HCT116 (cell line): ENCODE results near the gene DDX1. TPM values are rescaled to one million over a fixed set of nuclear protein-coding genes. Genes with fewer than 3 reads are reported as not detected.

ENCODE experiments used
- ATAC-seq: fragments of 200-7000 bp; cut with Tn5 transposase; 2 replicates; pipeline ENCODE4 v1.9.1; 2020; ENCODE audit warnings: mild to moderate bottlenecking, moderate library complexity
- BruUV-seq: library from RNA; stranded (reverse); fragments of 400-500 nt; replicated peaks from 2 replicates; lab custom pipeline; 2021; lab: Mats Ljungman, UMichigan
- CTCF ChIA-PET: fragments of 300-600 bp; sonication (Branson Sonifier 250); formaldehyde crosslinking; loops from one replicate; lab custom pipeline; 2021; ENCODE audit warnings: antibody characterized with exemption; lab: Charles Lee
- POLR2A ChIA-PET: fragments of 300-600, 350-600 bp; sonication (Branson Sonifier 250); formaldehyde crosslinking; loops from one replicate; lab custom pipeline; 2021; ENCODE audit warnings: antibody characterized with exemption; lab: Charles Lee
- RAD21 ChIA-PET, 2 experiments: fragments of 300-600 bp; sonication (Branson Sonifier 250); formaldehyde crosslinking; loops; one replicate each; lab custom pipeline; 2023; ENCODE audit warnings: low total read pairs in 2 of 2; ENCODE audit not compliant: uncharacterized antibody in 2 of 2, unreplicated experiment in 2 of 2, low non-redundant PET in 1 of 2; lab: Charles Lee
- DNase-seq: peaks from one replicate; pipeline ENCODE4 v3.0.0-alpha.2; 2010; ENCODE audit warnings: low read depth, low spot score
- H2AFZ ChIP-seq: fragments of 200-600 bp; shearing (Covaris generic), sonication (generic); 2 replicates; pipeline ENCODE4 v1.6.1; 2017; ENCODE audit warnings: low read depth, mixed run types, mixed read lengths, antibody characterized with exemption, low read length; ENCODE audit not compliant: poor library complexity, severe bottlenecking
- H3K27ac ChIP-seq: 2 replicates; pipeline ENCODE4 v1.5.1; 2012; ENCODE audit warnings: low read depth, low read length
- H3K27me3 ChIP-seq: fragments of 200-600 bp; sonication (generic); 2 replicates; pipeline ENCODE4 v1.6.1; 2016; ENCODE audit warnings: mixed run types, low read length, mixed read lengths; ENCODE audit not compliant: insufficient read depth
- H3K36me3 ChIP-seq, 2 experiments: fragments of 200-500 bp in 1 of 2; fragments of 200-600 bp in 1 of 2; sonication (Bioruptor generic) in 1 of 2; sonication (generic) in 1 of 2; 2 replicates each; pipeline versions ENCODE4 v1.5.1 to v1.6.1; 2014 to 2016; ENCODE audit warnings: low read length in 2 of 2, inconsistent platforms in 1 of 2, mixed read lengths in 1 of 2, mixed run types in 1 of 2; ENCODE audit not compliant: insufficient read depth in 2 of 2, control insufficient read depth in 1 of 2
- H3K4me1 ChIP-seq, 2 experiments: fragments of 200-600 bp in 1 of 2; sonication (generic) in 1 of 2; 2 replicates each; pipeline versions ENCODE4 v1.5.1 to v1.6.1; 2012 to 2017; ENCODE audit warnings: low read length in 2 of 2, inconsistent platforms in 1 of 2, mild to moderate bottlenecking in 1 of 2, mixed read lengths in 1 of 2, mixed run types in 1 of 2, moderate library complexity in 1 of 2; ENCODE audit not compliant: insufficient read depth in 2 of 2, control insufficient read depth in 1 of 2
- H3K4me2 ChIP-seq: fragments of 200-600 bp; sonication (generic); 2 replicates; pipeline ENCODE4 v1.6.1; 2017; ENCODE audit warnings: mixed run types, low read length, mixed read lengths
- H3K4me3 ChIP-seq, 2 experiments: fragments of 200-600 bp in 1 of 2; sonication (generic) in 1 of 2; replicated peaks in 1 of 2; 2 replicates each; pipeline ENCODE4 v1.5.1; 2011 to 2016; ENCODE audit warnings: low read length in 2 of 2, control low read depth in 1 of 2, low read depth in 1 of 2, mild to moderate bottlenecking in 1 of 2, mixed read lengths in 1 of 2, mixed run types in 1 of 2
- H3K79me2 ChIP-seq: fragments of 200-600 bp; sonication (generic); 2 replicates; pipeline ENCODE4 v1.6.1; 2017; ENCODE audit warnings: mild to moderate bottlenecking, mixed run types, low read length, moderate library complexity, mixed read lengths; ENCODE audit not compliant: insufficient read depth
- H3K9ac ChIP-seq: fragments of 200-600 bp; sonication (generic); 2 replicates; pipeline ENCODE4 v1.6.1; 2016; ENCODE audit warnings: low read length, mixed read lengths
- H3K9me2 ChIP-seq: fragments of 200-600 bp; sonication (generic), shearing (Covaris generic); 2 replicates; pipeline ENCODE4 v1.6.1; 2017; ENCODE audit warnings: mixed run types, mild to moderate bottlenecking, moderate library complexity; ENCODE audit not compliant: insufficient read depth
- H3K9me3 ChIP-seq, 2 experiments: fragments of 200-500 bp in 1 of 2; fragments of 200-600 bp in 1 of 2; sonication (Bioruptor generic) in 1 of 2; sonication (generic) in 1 of 2; 2 replicates each; pipeline ENCODE4 v1.6.1; 2014 to 2017; ENCODE audit warnings: low read length in 2 of 2, mixed read lengths in 2 of 2, inconsistent platforms in 1 of 2, low read depth in 1 of 2, mild to moderate bottlenecking in 1 of 2, mixed run types in 1 of 2, moderate library complexity in 1 of 2; ENCODE audit not compliant: control insufficient read depth in 1 of 2, insufficient read depth in 1 of 2
- H4K20me1 ChIP-seq: fragments of 200-600 bp; sonication (generic), shearing (Covaris generic); 2 replicates; pipeline ENCODE4 v1.6.1; 2017; ENCODE audit warnings: mixed run types, mild to moderate bottlenecking, moderate library complexity; ENCODE audit not compliant: insufficient read depth
- ATF3 ChIP-seq: IDR thresholded peaks from 2 replicates; pipeline ENCODE4 v1.6.1; 2012
- CBX3 ChIP-seq: IDR thresholded peaks from 2 replicates; pipeline ENCODE4 v1.6.1; 2012; ENCODE audit warnings: low read depth
- CEBPB ChIP-seq: IDR thresholded peaks from 2 replicates; pipeline ENCODE4 v1.6.1; 2012; ENCODE audit warnings: low read depth
- CTCF ChIP-seq, 3 experiments: fragments of 200-600 bp in 1 of 3; sonication (generic) in 1 of 3; IDR thresholded peaks in 2 of 3; conservative IDR thresholded peaks in 1 of 3; 2 replicates each; pipeline ENCODE4 v1.5.1; 2012 to 2017; ENCODE audit warnings: low read depth in 2 of 3, low read length in 2 of 3, antibody characterized with exemption in 1 of 3, borderline replicate concordance in 1 of 3, control low read depth in 1 of 3, mild to moderate bottlenecking in 1 of 3, mixed read lengths in 1 of 3, mixed run types in 1 of 3, moderate library complexity in 1 of 3; ENCODE audit not compliant: insufficient read depth in 1 of 3
- EGR1 ChIP-seq: IDR thresholded peaks from 2 replicates; pipeline ENCODE4 v1.6.1; 2012; ENCODE audit warnings: low read depth
- ELF1 ChIP-seq: IDR thresholded peaks from 2 replicates; pipeline ENCODE4 v1.6.1; 2012; ENCODE audit warnings: low read depth, borderline replicate concordance
- EZH2 ChIP-seq: fragments of 200-600 bp; sonication (generic); IDR thresholded peaks from 2 replicates; pipeline ENCODE4 v1.6.1; 2017; ENCODE audit warnings: antibody characterized with exemption, mixed run types
- EZH2phosphoT487 ChIP-seq: fragments of 200-600 bp; IDR thresholded peaks from 2 replicates; pipeline ENCODE4 v1.6.1; 2018; ENCODE audit warnings: antibody characterized with exemption, borderline replicate concordance
- FOSL1 ChIP-seq: IDR thresholded peaks from 2 replicates; pipeline ENCODE4 v1.6.1; 2012; ENCODE audit warnings: low read depth
- JUND ChIP-seq: IDR thresholded peaks from 2 replicates; pipeline ENCODE4 v1.6.1; 2012
- POLR2AphosphoS5 ChIP-seq: IDR thresholded peaks from 2 replicates; pipeline ENCODE4 v1.6.1; 2011; ENCODE audit warnings: mild to moderate bottlenecking, low read depth, low read length, moderate library complexity
- RAD21 ChIP-seq: IDR thresholded peaks from 2 replicates; pipeline ENCODE4 v1.6.1; 2012; ENCODE audit warnings: low read depth, mild to moderate bottlenecking
- REST ChIP-seq: IDR thresholded peaks from 2 replicates; pipeline ENCODE4 v1.6.1; 2012; ENCODE audit warnings: low read depth
- SIN3A ChIP-seq: IDR thresholded peaks from 2 replicates; pipeline ENCODE4 v1.6.1; 2012; ENCODE audit warnings: low read depth
- SP1 ChIP-seq: IDR thresholded peaks from 2 replicates; pipeline ENCODE4 v1.6.1; 2012; ENCODE audit warnings: low read depth
- SRF ChIP-seq: IDR thresholded peaks from 2 replicates; pipeline ENCODE4 v1.6.1; 2012; ENCODE audit warnings: low read depth
- TCF7L2 ChIP-seq: IDR thresholded peaks from 2 replicates; pipeline ENCODE4 v1.7.0; 2011; ENCODE audit warnings: borderline replicate concordance, inconsistent platforms; ENCODE audit not compliant: insufficient read depth, insufficient read length; ENCODE audit errors: extremely low read depth
- YY1 ChIP-seq: IDR thresholded peaks from 2 replicates; pipeline ENCODE4 v1.6.1; 2011; ENCODE audit warnings: low read length, low read depth, moderate library complexity, mild to moderate bottlenecking; ENCODE audit not compliant: insufficient replicate concordance; ENCODE audit errors: extremely low read depth
- ZFX ChIP-seq: fragments of 450-650 bp; IDR thresholded peaks from 2 replicates; pipeline ENCODE4 v1.6.1; 2017
- ZNF274 ChIP-seq: fragments of 200-500 bp; sonication (Bioruptor generic); IDR thresholded peaks from 2 replicates; pipeline ENCODE4 v1.6.1; 2014; ENCODE audit warnings: mild to moderate bottlenecking, low read depth, low read length, inconsistent platforms
- intact Hi-C: fragments of 100-400 bp; cut with micrococcal nuclease; formaldehyde crosslinking; loops from 2 replicates; pipeline ENCODE4 v1.10.0; 2022
- total RNA-seq: library from RNA; stranded (reverse); gene quantifications from one replicate; pipeline ENCODE4 v1.2.1, GENCODE V29; 2021; ENCODE audit not compliant: unreplicated experiment

DDX1 gene
- total RNA-seq, 1 experiment from 2014 or later = 117 TPM

- BruUV-seq = no TSS peak
- Histone ChIP-seq H3K4me3 (no peak overlapping the region), H3K36me3 (no peaks in the 10 kb centered on the region), H3K4me2 (no peak overlapping the region), H4K20me1 (no peaks in the 10 kb centered on the region), H3K9ac (no peak overlapping the region), H2AFZ (no peak overlapping the region), H3K9me3 (no peaks in the 10 kb centered on the region), H3K9me2 (no peaks in the 10 kb centered on the region), H3K27ac (no peak overlapping the region), H3K4me1 (no peaks in the 10 kb centered on the region), H3K27me3 (peaks cover 18% of the 10 kb centered on the region), H3K79me2 (no peaks in the 10 kb centered on the region)
- ChIA-PET RAD21 (no interaction called here), CTCF (no interaction called here), POLR2A (no interaction called here)
- no peak for DNase-seq
- intact Hi-C loops = no loop called here
- TF ChIP-seq POLR2AphosphoS5 = no peak
- TF ChIP-seq REST = no peak
- no peak for TF ChIP-seq YY1
- TF ChIP-seq ATF3 = no peak
- no peak for TF ChIP-seq JUND
- no peak for TF ChIP-seq SP1
- TF ChIP-seq ELF1 = no peak
- no peak for TF ChIP-seq SIN3A
- TF ChIP-seq CBX3 = no peak
- no peak for TF ChIP-seq CEBPB
- TF ChIP-seq TCF7L2 = no peak
- no peak for TF ChIP-seq ZFX
- TF ChIP-seq RAD21 = no peak
- TF ChIP-seq EZH2phosphoT487 = no peak
- TF ChIP-seq EZH2 = no peak
- TF ChIP-seq FOSL1 = no peak
- TF ChIP-seq EGR1 = no peak
- TF ChIP-seq SRF = no peak
- no peak for TF ChIP-seq CTCF (IDR thresholded peaks at IDR 0.05 in 2 of 3, conservative IDR thresholded peaks at IDR 0.05 in 1 of 3; ENCODE audit: borderline replicate concordance in 1 of 3, insufficient read depth in 1 of 3, low read depth in 2 of 3, low read length in 2 of 3)
- TF ChIP-seq ZNF274 = no peak
- no peak for ATAC-seq
Observed at GRCh38 chr2:15667809-15668556, 76.3 kb downstream of the DDX1 start.
